Activated CD8-positive, alpha-beta memory T cell treated with anti-CD3 and anti-CD28 coated beads, Interleukin-2, amount 50 U/mL, for 4 hours (primary cell): ENCODE results near the gene IFNW1.
"Not testable (repeated sequence)": the region's sequence is repeated elsewhere in the genome, so short reads cannot be mapped to it uniquely, and the experiment has no call there.

Experiments used
- DNase-seq: peaks from one replicate; pipeline ENCODE4 v3.0.0-alpha.2; 2020

Gene IFNW1

DNA sequence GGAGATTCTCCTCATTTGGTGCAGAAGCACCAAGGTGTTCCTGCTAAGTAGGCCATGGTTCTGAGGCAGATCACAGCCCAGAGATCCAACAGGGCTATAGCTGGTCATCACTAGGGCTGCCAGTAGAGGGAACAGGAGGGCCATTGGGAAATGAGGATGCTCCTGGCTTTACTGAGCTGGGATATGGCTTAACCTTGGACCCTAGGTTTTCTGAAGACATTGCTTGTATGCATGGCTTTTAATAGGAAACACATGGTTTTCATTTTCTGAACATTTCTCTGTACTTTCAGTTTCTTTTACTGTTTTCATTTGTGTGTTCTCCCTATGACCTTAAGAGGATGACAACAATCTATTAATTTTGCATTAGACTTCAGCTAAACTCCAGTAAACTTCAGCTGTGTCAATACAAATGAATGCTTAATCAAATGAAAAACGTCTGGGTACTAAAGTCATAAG is at the start of gene IFNW1:
Gene IFNW1 (minus strand): TSS at position 406 of the 456 bp plus-strand sequence. CDS start 262 bp downstream, at position 144.
- DNase-seq, result no peak

DNA sequence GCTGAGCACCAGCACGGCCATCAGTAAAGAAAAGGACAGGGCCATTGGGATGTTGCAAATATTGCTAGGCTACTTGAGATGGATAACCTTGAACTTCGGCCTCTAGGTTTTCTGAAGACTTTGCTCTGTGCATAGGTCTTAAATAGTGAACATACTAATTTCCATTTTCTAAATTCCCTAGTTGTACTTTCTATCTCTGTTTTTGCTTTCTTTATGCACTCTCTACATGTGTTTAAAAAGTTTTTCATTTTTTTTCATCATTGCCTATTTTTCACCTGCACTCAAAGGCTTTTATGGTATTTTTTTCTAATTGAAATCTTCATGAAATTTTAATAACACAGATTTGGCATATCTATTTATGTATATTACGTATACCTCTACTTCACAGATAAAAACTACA is 45.9 kb upstream of the IFNW1 start, which contains the start of gene IFNA4:
Gene IFNA4 (minus strand): TSS at position 101 of the 400 bp plus-strand sequence. CDS start 56 bp downstream, at position 45.
- DNase-seq, result not testable (repeated sequence)

DNA sequence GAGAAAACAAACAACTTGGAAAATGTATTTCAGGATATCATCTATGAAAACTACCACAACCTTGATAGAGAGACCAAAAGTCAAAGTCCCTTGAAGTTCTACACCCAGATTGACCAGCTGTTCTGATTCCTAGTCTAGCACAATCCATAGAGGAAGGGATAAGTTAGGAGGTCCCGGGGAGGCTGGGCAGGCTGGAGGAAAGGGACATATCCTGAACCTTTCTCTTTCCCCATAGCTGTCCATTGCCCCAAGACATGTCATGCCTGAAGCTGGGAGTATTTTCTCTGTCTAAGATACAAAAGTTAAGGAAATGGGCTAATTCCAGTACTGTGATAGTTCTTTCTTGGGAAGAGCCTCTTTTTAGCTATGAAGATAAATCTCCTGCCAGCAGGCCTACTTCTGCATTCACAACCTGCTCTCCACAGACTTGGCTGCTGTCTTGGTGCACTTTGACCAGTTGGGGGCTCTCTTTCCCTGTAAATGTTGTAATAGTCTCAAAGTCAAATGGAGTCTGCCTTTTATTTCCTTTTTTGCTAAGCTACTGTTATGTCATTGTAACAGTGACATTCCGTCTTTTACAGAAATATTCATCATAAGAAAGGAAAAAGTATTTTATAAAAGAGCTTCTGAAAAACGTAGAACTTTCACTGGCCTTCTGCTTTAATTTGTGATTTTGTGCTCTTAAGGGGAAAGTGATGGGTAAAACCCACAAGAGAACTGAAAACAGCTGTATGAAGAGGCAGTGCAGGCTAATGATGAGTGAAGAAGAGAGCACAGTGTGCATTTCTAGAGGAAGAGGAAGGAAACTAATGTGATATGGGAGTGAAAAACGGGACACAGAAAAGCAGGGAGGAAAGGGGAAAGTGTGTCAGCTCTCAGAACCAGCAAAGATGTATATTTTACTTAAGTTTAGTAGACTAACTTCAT is 41.4 kb upstream of the IFNW1 start:
- not testable (repeated sequence) for DNase-seq

DNA sequence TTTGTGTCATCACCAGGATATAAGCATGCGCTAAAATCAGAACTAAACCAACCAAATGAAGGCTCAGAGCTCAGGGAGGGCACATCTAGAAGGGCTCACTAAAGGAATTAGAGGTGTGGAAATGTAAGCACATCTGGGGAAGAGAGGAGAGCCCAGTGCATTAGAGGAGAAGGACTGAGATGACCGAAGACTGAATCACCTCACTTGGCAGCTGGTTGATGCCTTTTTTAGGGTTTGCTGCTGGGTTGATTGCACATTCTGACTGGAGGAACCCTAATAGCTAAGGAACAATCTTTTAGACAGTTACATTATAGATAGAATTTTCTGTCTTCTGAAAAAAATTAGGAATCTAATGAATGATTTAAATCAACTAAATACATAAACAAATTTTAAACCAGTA is 33.0 kb upstream of the IFNW1 start:
- no peak for DNase-seq

GRCh38 chr9:21172156-21172555 is 30.5 kb upstream of the IFNW1 start:
- no peak for DNase-seq

DNA sequence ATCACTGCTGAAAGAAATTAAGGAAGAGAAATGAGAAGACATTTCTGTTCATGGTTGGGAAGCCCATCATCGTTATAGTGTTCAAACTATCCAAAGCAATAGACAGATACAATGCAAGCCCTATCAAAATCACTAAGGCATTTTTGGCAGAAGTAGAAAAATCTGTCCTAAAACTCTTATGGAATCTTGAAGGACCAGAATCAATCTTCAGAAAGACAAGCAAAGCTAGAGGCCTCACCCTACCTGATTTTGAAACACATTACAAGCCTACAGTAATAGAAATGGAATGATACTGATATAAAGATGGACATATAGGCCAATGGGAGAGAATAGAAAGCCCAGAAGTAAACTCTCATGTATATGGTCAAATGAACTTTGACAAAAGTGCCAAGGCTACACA is 29.7 kb upstream of the IFNW1 start:
- no peak for DNase-seq

DNA sequence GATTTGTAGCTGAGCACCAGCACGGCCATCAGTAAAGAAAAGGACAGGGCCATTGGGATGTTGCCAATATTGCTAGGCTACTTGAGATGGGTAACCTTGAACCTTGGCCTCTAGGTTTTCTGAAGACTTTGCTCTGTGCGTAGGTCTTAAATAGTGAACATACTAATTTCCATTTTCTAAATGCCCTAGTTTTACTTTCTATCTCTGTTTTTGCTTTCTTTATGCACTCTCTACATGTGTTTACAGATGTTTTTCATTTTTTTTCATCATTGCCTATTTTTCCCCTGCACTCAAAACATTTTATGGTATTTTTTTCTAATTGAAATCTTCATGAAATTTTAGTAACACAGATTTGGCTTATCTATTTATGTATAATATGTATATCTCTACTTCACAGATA is 24.9 kb upstream of the IFNW1 start, which contains the start of gene IFNA21:
Gene IFNA21 (minus strand): TSS at position 101 of the 400 bp plus-strand sequence. CDS start 48 bp downstream, at position 53.
- DNase-seq, result not testable (repeated sequence)

DNA sequence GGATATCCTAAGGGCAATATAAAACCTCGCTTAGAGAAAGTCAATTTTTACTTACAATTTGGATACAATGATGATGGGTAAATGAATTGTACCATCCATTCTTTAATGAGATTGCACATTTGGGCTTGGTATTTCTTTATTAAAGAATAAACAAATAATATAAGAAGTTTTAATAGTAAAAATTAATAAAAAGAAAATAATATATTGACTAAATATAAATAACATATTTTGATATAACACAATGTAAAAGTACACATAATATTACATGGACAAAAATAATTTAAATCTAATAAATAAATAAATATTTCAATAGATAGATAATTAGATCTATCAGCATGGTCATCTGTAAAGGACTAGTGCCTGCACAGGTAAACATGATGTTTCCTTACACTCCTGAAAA is 23.9 kb upstream of the IFNW1 start:
- DNase-seq, result no peak

- no peak for DNase-seq
Measured at GRCh38 chr9:21160178-21160577, 18.5 kb upstream of the IFNW1 start.

- no peak for DNase-seq
Measured at GRCh38 chr9:21155501-21155900, 13.9 kb upstream of the IFNW1 start.

GRCh38 chr9:21154018-21154608 is 12.5 kb upstream of the IFNW1 start:
- DNase-seq, result no peak

DNA sequence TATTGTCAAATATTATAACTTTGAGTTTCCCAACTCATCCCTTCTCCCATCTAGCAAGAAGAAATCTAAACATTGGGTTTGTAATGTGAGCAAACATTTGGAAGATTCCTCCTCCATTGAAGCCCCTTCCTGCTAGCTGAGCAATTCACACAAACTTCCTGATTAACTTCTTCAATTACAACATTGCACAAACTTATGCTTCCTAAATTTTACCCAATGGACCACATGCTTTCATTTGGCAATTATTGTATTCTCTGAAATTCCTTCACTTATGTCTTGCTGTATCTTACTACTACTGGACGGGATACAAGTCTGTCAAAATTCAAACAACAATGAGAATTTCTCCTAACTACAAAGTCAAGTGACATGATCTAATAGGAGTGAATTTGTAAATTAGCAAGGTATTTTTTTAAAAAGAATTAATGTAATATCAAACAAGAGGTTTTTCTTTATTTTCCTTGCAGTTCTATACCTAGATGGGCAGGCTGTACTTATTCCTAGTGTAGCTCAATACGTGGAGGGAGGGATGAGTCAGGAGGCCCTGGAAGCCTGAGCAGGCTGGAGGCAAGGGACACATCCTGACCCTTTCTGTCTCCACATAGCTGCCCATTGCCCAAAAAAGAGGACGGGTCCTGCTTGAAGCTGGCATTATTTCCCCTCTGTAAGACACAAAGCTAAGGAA is 11.8 kb upstream of the IFNW1 start:
- no peak for DNase-seq

DNA sequence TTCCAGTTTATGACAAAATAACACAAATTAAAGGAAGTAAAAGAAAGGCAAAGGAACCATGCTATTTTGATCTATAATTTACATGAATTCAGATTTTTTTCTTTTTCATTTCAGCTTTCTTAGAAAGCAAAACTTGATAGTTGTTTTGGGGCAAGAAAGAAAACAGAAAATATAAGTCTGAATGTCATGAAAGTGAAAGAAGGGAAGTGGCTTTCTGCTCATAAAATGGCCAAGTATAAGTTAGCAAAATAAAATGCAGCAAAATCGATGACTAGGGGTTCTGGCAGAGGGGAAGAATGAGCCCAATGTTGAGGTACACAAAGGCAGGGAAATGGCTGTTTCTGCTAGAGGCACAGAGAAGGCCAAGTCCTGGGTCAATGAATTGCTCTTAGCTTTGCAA is 3.0 kb upstream of the IFNW1 start:
- no peak for DNase-seq

DNA sequence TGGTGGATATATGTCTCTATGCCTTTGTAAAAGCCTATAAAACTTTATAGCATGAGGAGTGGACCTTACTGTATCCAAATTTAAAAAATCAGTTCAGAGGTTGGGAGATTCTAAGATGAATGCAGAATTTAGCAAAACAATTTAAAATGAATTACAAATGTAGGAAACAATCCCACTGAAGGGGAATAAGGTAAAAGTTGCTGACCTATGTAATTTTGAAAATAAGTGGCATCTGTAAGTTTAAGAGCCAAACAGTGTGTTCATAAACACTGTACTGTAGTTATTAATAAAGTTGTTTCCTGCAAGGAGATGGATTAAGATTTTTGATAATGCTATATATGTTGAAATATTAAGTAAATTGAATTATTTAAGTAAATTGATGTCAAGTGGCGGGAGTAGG is 4.6 kb downstream of the IFNW1 start:
- DNase-seq, result no peak

DNA sequence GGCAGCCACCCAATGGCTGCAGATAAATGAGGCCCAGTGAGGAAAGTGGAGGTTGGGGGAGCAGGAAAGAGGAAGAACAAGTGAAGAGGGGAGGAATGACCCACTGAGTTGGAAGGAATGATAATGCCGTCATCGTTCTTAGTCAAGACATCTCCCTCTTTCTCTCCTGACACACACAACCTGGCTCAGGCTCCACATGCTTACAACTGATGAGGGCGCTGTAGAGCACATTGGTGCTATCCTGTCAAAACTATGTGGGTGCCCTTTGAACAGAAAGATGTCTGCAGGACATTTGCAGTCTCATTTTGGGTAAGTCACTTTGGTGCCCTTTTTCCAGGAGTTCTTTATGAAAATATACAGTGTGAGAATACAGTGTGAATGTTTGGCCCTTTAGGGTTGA is 5.9 kb downstream of the IFNW1 start:
- no peak for DNase-seq

GRCh38 chr9:21128186-21128585 is 13.4 kb downstream of the IFNW1 start:
- not testable (repeated sequence) for DNase-seq

DNA sequence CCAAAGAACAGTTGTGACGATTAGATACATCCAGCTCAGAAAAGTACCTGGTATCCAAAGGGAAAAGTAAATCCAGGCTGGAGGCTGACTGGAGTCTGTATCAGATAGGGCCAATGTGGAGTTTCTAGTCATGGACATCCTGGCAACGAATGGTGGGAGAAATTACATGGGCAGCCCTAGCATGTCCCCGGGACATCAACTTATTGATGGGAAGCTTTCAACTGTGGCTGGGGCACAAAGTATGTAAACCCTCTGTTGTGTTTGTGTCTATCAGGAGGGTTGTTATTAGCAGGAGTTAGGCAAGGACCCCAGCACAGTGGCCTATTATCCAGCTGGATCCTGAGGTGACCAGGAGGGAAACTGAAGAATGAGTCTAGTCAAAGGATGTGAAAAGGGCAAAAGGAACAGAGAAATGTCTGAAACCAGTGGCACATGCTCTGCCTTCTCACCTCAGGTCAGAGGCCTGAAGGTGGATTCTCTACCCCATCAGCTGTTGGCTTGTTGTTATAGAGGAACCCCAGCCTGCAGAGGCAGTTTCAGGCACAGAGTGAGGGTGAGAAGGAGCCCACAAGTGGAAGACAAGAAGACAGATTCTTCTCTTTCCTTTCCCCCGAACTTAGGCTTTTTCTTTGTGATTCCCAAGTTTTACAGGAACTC is 19.9 kb downstream of the IFNW1 start:
- no peak for DNase-seq

- DNase-seq, result no peak
Measured at GRCh38 chr9:21121079-21121478, 20.6 kb downstream of the IFNW1 start.

DNA sequence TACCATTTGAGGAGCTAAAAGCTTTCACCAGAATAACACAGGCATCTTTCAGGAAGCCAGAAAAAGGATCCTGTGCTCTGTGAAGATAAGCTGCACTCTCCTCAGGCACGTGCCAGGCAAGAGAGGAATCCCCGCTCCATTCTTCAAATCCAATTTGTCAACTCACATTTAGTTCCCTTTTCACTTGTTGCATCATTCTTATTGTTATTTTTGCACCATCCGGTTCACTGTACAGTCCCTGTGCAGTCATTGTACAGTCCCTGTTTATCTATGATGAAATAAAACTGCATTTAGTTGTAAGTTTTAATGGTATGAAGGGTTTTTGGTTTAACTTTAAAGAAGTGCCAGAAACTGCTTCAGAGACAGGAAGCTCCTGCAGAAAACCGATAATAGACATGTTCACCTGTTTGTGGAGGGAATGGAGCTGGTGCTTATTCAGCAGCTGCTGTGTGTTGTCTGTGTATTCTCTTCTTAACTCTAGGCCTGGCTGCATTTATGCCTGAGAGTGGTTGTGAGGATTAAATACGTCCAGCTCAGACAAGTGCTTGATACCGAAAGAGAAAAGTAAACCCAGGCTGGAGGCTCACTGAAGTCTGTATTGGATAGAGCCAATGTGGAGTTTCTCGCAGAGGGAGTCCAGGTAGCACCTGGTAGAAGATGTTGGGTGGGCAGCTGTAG is 22.4 kb downstream of the IFNW1 start:
- no peak for DNase-seq

DNA sequence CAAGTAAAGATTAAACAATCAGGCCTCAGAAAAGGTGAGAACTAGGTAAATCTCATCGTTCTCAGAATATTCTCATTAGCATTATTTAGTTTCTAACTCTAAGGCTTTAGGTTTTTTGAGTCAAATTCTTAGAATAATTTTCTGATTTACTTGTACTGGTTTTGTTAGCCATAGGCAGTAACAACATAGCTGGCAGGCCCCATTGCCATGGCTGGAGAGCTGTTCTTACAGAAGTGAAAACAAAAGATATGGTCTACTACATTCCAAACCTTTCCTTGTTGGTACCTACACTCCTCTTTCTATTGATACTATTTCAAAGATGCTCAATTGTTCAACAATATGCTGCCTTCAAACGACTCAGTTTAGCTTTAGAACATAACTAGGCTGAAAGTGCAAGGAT is 27.3 kb downstream of the IFNW1 start:
- no peak for DNase-seq

DNA sequence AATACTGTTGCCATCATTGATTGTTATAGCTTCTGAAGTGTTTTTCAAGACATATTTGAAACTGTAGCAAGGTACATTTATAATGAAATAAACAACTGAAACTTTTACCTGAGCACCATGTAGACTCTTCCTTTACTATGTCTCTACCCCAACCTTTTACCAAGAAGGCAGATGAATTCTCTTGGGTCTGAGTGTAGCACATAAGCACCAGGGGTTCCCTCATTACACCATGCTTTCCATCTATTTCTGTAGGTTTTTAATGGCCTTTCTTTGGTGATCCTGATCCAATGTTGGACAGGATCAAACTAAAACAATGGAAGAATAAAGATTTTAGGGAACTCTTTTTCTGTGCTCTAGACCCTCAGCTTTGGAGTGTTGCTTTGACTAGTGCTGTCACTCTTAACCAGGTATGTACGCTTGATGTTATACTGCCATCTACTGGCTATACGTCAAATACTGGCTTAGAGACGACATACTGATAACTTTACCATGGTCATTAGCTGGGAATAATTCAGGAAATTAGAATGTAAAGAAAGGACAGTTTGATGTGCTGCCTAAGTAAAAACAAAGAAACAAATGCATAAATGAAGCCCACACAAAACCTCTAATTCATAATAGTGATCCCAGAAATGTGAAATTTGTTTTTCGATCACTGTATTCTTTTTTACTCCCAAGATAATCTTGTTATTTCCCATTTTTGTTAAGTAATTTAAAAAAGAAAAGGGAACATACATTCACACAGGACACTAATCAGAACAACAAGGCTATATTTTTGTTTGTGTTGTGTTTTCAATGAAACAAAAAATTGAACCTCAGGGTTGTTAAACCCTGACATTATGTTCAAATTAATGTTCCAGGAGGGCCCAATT is 30.7 kb downstream of the IFNW1 start:
- no peak for DNase-seq
